Activated CD8-positive, alpha-beta memory T cell treated with anti-CD3 and anti-CD28 coated beads, Interleukin-2, amount 10 ng/mL, durations not matched to agents 7 days and 5 days (primary cell): ENCODE measurements around the gene CADPS. TPM values are rescaled to one million over a fixed set of nuclear protein-coding genes. Genes with fewer than 3 reads are reported as not detected.

Experiments
- ATAC-seq: fragments of 150-1000 bp; cut with Tn5 transposase; one replicate; pipeline ENCODE4 v1.10.0; 2021; ENCODE audit warnings: moderate library complexity
- CTCF ChIA-PET: fragments of 350-600 bp; sonication (Branson Sonifier 250); formaldehyde crosslinking; loops from one replicate; lab custom pipeline; 2021; ENCODE audit warnings: antibody characterized with exemption; lab: Charles Lee
- DNase-seq: peaks from one replicate; pipeline ENCODE4 v3.0.0-alpha.2; 2020
- H3K27ac Mint-ChIP-seq: one replicate; pipeline ENCODE4 v1.8.0; 2021; ENCODE audit warnings: mild to moderate bottlenecking, mixed read lengths
- H3K27me3 Mint-ChIP-seq: one replicate; pipeline ENCODE4 v1.8.0; 2021; ENCODE audit warnings: mixed read lengths
- H3K36me3 Mint-ChIP-seq: one replicate; pipeline ENCODE4 v1.8.0; 2021; ENCODE audit warnings: mild to moderate bottlenecking, mixed read lengths
- H3K4me1 Mint-ChIP-seq: one replicate; pipeline ENCODE4 v1.8.0; 2021; ENCODE audit warnings: mixed read lengths
- H3K4me3 Mint-ChIP-seq: one replicate; pipeline ENCODE4 v1.8.0; 2021; ENCODE audit warnings: mild to moderate bottlenecking, moderate library complexity, mixed read lengths
- H3K9me3 Mint-ChIP-seq: one replicate; pipeline ENCODE4 v1.8.0; 2022; ENCODE audit warnings: low read depth, mixed read lengths
- total RNA-seq, 2 experiments: library from RNA; stranded (reverse); gene quantifications; one replicate each; pipeline ENCODE4 v1.2.3, GENCODE V29; 2021

Gene CADPS
- total RNA-seq, 2 experiments from 2014 or later = not detected

DNA sequence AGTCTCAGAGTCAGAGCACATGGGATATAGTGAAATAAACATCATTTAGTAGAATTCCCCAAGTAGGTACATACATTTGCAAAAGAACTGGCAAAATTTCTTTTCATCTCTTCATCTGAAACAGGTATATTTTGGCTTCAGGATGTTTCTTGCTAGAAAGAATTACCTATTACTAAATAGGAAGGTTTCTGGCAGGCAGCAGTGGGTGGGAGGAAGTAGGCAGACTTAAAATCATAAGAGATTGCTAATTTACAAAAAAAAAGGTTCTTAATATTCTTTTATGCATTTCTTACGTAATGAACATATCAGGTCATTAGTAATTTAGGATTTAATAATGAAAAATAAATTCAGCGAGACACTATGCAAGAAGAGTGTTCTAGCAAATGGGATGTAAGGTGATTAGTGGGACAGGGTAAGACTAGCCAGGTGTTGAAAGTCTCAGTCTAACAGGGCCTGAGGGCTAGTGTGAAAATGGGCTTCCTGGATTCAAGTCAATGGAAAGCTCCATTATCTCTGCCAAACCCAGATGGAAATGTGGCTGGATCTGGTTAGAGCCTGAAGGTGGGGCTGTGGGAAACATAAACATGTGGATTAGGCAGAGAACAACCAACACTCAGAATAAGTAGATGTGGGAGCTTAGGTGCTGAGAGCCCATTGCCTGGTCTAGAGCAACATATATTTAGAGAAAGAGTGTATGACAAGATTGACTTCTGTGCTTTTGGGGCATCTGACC is 374.5 kb downstream of the CADPS start:
- Mint-ChIP-seq H3K27me3 (no peaks in the 10 kb centered on the region), H3K4me3 (no peak overlapping the region), H3K4me1 (no peaks in the 10 kb centered on the region), H3K36me3 (no peaks in the 10 kb centered on the region), H3K27ac (no peak overlapping the region), H3K9me3 (no peaks in the 10 kb centered on the region)
- CTCF ChIA-PET = no interaction called here
- DNase-seq (no peak), ATAC-seq (no peak)

DNA sequence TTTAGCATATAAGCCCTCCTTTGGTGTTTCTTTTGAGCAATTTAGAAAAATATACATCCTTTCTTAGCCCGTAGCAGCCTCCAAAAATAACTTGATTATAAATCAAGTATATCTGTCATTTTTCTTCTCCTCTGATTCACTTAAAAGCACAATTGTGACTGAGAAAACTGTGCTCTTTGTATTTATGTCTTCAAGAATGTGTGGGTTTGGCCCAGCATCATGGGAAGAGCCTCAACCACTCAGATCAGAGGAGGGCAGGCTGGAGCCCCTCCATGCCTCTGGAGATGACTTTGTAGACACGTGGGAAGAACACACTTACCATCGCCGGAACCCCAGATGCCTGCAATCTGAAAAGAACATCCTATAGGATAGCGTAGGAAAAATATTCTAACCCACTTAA is 378.1 kb downstream of the CADPS start:
- Mint-ChIP-seq H3K9me3 (no peaks in the 10 kb centered on the region), H3K27ac (no peak overlapping the region), H3K4me3 (no peak overlapping the region), H3K36me3 (no peaks in the 10 kb centered on the region), H3K27me3 (no peaks in the 10 kb centered on the region), H3K4me1 (no peaks in the 10 kb centered on the region)
- ATAC-seq (no peak), DNase-seq (no peak)
- CTCF ChIA-PET = no interaction called here

DNA sequence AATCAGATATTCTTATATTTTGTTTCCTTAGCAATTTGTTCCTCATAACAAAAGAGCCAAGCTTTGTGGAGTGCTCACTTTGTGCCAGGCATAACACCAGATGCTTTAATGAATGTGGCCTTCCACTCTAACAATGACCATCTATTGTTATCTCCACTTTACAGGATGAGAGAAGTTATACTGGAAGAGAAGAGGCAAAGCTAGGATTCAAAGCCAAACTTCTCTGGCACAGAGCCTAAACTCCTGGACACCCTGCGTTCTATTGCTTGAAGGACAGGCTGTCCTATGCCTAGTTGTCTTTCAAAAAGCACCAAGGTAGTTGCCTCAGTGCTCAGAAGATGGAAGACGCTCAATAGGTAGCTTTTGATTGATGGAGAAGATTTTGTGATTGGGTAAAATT is 378.7 kb downstream of the CADPS start:
- no peaks in the 10 kb centered on the region for H3K4me1 Mint-ChIP-seq
- no peak for DNase-seq
- H3K4me3 Mint-ChIP-seq = no peak overlapping the region
- H3K27me3 Mint-ChIP-seq = no peaks in the 10 kb centered on the region
- no peak overlapping the region for H3K27ac Mint-ChIP-seq
- H3K9me3 Mint-ChIP-seq = no peaks in the 10 kb centered on the region
- ATAC-seq = no peak
- CTCF ChIA-PET = no interaction called here
- H3K36me3 Mint-ChIP-seq = no peaks in the 10 kb centered on the region

GRCh38 chr3:62493109-62493801 is 382.0 kb downstream of the CADPS start:
- no peaks in the 10 kb centered on the region for H3K36me3 Mint-ChIP-seq
- H3K4me1 Mint-ChIP-seq = no peaks in the 10 kb centered on the region
- CTCF ChIA-PET = no interaction called here
- H3K27ac Mint-ChIP-seq = no peak overlapping the region
- no peak overlapping the region for H3K4me3 Mint-ChIP-seq
- ATAC-seq (no peak), DNase-seq (no peak)
- H3K27me3 Mint-ChIP-seq = no peaks in the 10 kb centered on the region
- H3K9me3 Mint-ChIP-seq = no peaks in the 10 kb centered on the region

GRCh38 chr3:62482961-62483360 is 392.3 kb downstream of the CADPS start:
- Mint-ChIP-seq H3K9me3 (no peaks in the 10 kb centered on the region), H3K4me3 (no peak overlapping the region), H3K27ac (no peak overlapping the region), H3K36me3 (no peaks in the 10 kb centered on the region), H3K4me1 (no peaks in the 10 kb centered on the region), H3K27me3 (no peaks in the 10 kb centered on the region)
- ATAC-seq (no peak), DNase-seq (no peak)
- CTCF ChIA-PET = no interaction called here

- H3K4me1 Mint-ChIP-seq = no peaks in the 10 kb centered on the region
- CTCF ChIA-PET = no interaction called here
Measured at GRCh38 chr3:62481962-62482361, 393.3 kb downstream of the CADPS start.

GRCh38 chr3:62480056-62480455 is 395.2 kb downstream of the CADPS start:
- no peaks in the 10 kb centered on the region for H3K27me3 Mint-ChIP-seq
- H3K9me3 Mint-ChIP-seq = no peaks in the 10 kb centered on the region
- CTCF ChIA-PET = no interaction called here
- ATAC-seq (no peak), DNase-seq (no peak)
- H3K27ac Mint-ChIP-seq = no peak overlapping the region
- no peaks in the 10 kb centered on the region for H3K4me1 Mint-ChIP-seq
- no peaks in the 10 kb centered on the region for H3K36me3 Mint-ChIP-seq
- H3K4me3 Mint-ChIP-seq = no peak overlapping the region

More at GRCh38 chr3:62481962-62482361, 393.3 kb downstream of the CADPS start:
- H3K9me3 Mint-ChIP-seq = no peaks in the 10 kb centered on the region
- no peak overlapping the region for H3K27ac Mint-ChIP-seq
- DNase-seq = no peak
- no peaks in the 10 kb centered on the region for H3K36me3 Mint-ChIP-seq
- H3K27me3 Mint-ChIP-seq = no peaks in the 10 kb centered on the region
- ATAC-seq = no peak
- no peak overlapping the region for H3K4me3 Mint-ChIP-seq

GRCh38 chr3:62479326-62479725 is 395.9 kb downstream of the CADPS start:
- no peak overlapping the region for H3K27ac Mint-ChIP-seq
- no peak overlapping the region for H3K4me3 Mint-ChIP-seq
- CTCF ChIA-PET = no interaction called here
- H3K9me3 Mint-ChIP-seq = no peaks in the 10 kb centered on the region
- H3K4me1 Mint-ChIP-seq = no peaks in the 10 kb centered on the region
- no peaks in the 10 kb centered on the region for H3K27me3 Mint-ChIP-seq
- DNase-seq (no peak), ATAC-seq (no peak)
- H3K36me3 Mint-ChIP-seq = no peaks in the 10 kb centered on the region

DNA sequence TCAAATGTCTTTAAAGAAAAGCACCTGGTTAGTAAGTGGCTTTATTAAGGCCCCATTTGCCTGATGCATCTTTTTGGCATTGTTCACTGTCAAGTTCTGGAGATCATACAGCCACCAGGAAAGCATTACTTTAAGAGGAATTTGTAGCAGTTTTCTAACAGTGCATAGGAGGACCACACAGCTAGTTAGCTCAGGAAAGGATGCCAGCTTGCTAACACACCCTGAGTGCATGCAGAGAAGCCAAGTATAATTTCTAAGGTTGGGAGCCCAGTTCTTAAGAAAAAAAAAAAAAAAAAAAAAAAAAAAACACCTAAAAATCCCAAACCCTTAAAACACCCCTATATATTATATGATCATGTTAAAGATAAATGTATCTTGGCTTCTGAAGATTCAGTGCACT is 399.9 kb downstream of the CADPS start:
- Mint-ChIP-seq H3K4me1 (no peaks in the 10 kb centered on the region), H3K9me3 (no peaks in the 10 kb centered on the region), H3K36me3 (no peaks in the 10 kb centered on the region), H3K4me3 (no peak overlapping the region), H3K27me3 (no peaks in the 10 kb centered on the region), H3K27ac (no peak overlapping the region)
- DNase-seq = no peak
- no peak for ATAC-seq
- CTCF ChIA-PET = no interaction called here

DNA sequence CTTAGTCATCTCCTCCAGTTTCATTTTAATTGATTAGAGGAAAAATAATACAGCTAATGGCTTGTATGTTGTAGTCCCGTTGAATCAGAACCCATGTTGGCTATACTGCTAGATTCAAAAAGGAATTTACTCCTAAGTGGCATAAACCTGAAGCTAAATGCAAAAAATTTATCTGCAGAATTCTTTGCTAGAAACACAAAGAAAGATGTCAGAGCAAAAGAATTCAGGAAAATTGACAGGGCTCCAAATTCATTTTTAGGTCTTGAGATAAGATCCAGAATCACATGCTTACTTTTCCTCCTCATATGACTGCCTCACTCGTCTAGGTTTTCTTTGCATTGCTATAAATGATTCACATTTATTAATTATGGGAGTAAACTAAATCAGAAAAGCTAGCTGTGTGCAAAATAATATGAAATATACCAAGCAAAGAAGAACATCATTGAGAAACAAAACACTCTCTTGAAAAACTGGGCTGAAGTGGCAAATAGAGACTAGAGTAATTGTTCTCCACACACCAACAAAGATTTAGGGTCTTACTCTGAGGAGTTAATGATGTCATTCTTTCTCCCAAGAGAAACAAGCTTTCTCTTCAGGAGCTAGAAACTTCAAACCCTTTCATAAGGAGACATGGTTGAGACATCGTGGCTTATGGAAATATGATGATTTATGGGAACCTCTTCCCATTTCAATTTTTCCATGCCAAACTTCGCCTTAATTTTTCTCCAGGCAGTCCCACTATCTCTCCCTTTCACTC is 407.1 kb downstream of the CADPS start:
- CTCF ChIA-PET = no interaction called here
- no peaks in the 10 kb centered on the region for H3K9me3 Mint-ChIP-seq
- no peak for DNase-seq
- no peaks in the 10 kb centered on the region for H3K4me1 Mint-ChIP-seq
- no peak overlapping the region for H3K27ac Mint-ChIP-seq
- ATAC-seq = no peak
- no peaks in the 10 kb centered on the region for H3K36me3 Mint-ChIP-seq
- H3K4me3 Mint-ChIP-seq = no peak overlapping the region
- H3K27me3 Mint-ChIP-seq = peaks cover 2% of the 10 kb centered on the region

- Mint-ChIP-seq H3K9me3 (no peaks in the 10 kb centered on the region), H3K4me3 (no peak overlapping the region), H3K27ac (no peak overlapping the region), H3K36me3 (no peaks in the 10 kb centered on the region), H3K4me1 (no peaks in the 10 kb centered on the region), H3K27me3 (no peaks in the 10 kb centered on the region)
- no peak for DNase-seq
- no peak for ATAC-seq
- CTCF ChIA-PET = no interaction called here
Measured at GRCh38 chr3:62462788-62463187, 412.4 kb downstream of the CADPS start.

GRCh38 chr3:62462104-62462762 is 413.0 kb downstream of the CADPS start:
- H3K27me3 Mint-ChIP-seq = peaks cover 4% of the 10 kb centered on the region
- ATAC-seq = no peak
- no peak overlapping the region for H3K4me3 Mint-ChIP-seq
- no peak overlapping the region for H3K27ac Mint-ChIP-seq
- no peaks in the 10 kb centered on the region for H3K9me3 Mint-ChIP-seq
- H3K36me3 Mint-ChIP-seq = no peaks in the 10 kb centered on the region
- CTCF ChIA-PET = no interaction called here
- H3K4me1 Mint-ChIP-seq = no peaks in the 10 kb centered on the region
- no peak for DNase-seq

DNA sequence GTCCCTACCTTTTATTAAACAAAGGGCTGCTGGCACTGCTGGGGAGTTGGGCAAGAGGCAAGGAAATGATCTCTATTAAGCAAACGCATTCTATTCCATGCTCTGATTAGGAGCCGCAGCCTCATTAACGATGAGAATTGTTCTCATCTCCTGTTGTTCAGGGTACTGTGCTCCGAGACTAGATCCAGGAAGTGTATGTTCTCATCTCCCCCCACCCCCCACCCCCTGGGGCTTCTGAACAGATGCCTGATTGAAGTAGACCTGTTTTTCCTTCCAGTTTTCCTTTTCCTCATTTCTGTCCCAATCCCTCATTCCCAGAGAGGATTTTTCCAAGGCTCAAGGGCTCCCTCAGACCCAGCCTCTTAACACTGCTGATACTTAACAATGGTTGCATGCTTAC is 420.3 kb downstream of the CADPS start:
- Mint-ChIP-seq H3K4me3 (no peak overlapping the region), H3K9me3 (no peaks in the 10 kb centered on the region), H3K27me3 (peaks cover 7% of the 10 kb centered on the region), H3K27ac (no peak overlapping the region), H3K36me3 (no peaks in the 10 kb centered on the region), H3K4me1 (peaks cover 3% of the 10 kb centered on the region)
- DNase-seq (no peak), ATAC-seq (no peak)
- CTCF ChIA-PET = no interaction called here
